HepG2 (cell line): ENCODE measurements around the gene EMC8. TPM values are rescaled to one million over a fixed set of nuclear protein-coding genes. Genes with fewer than 3 reads are reported as not detected.

Experiments used
- AHDC1 ChIP-seq: sonication (generic); formaldehyde crosslinking; IDR thresholded peaks from 2 replicates; pipeline ENCODE4 v1.5.1; 2020; ENCODE audit warnings: mild to moderate bottlenecking, missing genetic modification reagents, borderline replicate concordance
- CHCHD3 ChIP-seq: sonication (generic); formaldehyde crosslinking; IDR thresholded peaks from 2 replicates; pipeline ENCODE4 v1.8.0; 2022; ENCODE audit warnings: mild to moderate bottlenecking, missing genetic modification reagents, moderate library complexity
- GATA4 ChIP-seq: sonication (generic); IDR thresholded peaks from 2 replicates; pipeline ENCODE4 v1.6.1; 2016; ENCODE audit warnings: antibody characterized with exemption, low read depth, borderline replicate concordance
- HDAC1 ChIP-seq: sonication (generic); formaldehyde crosslinking; IDR thresholded peaks from 2 replicates; pipeline ENCODE4 v1.5.1; 2020; ENCODE audit warnings: mild to moderate bottlenecking, missing genetic modification reagents
- NCOA1 ChIP-seq: sonication (generic); formaldehyde crosslinking; IDR thresholded peaks from 2 replicates; pipeline ENCODE4 v1.9.0; 2021; ENCODE audit warnings: missing genetic modification reagents
- SOX6 ChIP-seq, 2 experiments: fragments of 450-650 bp in 1 of 2; sonication (generic) in 1 of 2; formaldehyde crosslinking in 1 of 2; IDR thresholded peaks; 2 replicates each; pipeline versions ENCODE4 v1.4.0 to v1.6.1; 2017 to 2020; ENCODE audit warnings: antibody characterized with exemption in 1 of 2, mild to moderate bottlenecking in 1 of 2, missing genetic modification reagents in 1 of 2
- TCF7L2 ChIP-seq: IDR thresholded peaks from 2 replicates; pipeline ENCODE4 v1.6.1; 2011; ENCODE audit warnings: mild to moderate bottlenecking, low read depth, low read length, moderate library complexity
- YY1 ChIP-seq: IDR thresholded peaks from 2 replicates; pipeline ENCODE4 v1.6.1; 2011; ENCODE audit warnings: low read length, low read depth, moderate library complexity, mild to moderate bottlenecking; ENCODE audit not compliant: insufficient read depth, insufficient replicate concordance
- ZFP36 ChIP-seq: fragments of 150-350 bp; IDR thresholded peaks from 2 replicates; pipeline ENCODE4 v1.6.1; 2018; ENCODE audit warnings: borderline replicate concordance, low read length, low read depth; ENCODE audit not compliant: partially characterized antibody
- ZNF207 ChIP-seq: fragments of 450-650 bp; IDR thresholded peaks from 2 replicates; pipeline ENCODE4 v1.6.1; 2016; ENCODE audit warnings: antibody characterized with exemption, borderline replicate concordance
- ZNF230 ChIP-seq: sonication (generic); formaldehyde crosslinking; IDR thresholded peaks from 2 replicates; pipeline ENCODE4 v1.4.0; 2020; ENCODE audit warnings: mild to moderate bottlenecking, missing genetic modification reagents
- ZNF280D ChIP-seq: sonication (generic); formaldehyde crosslinking; IDR thresholded peaks from 2 replicates; pipeline ENCODE4 v1.5.1; 2020; ENCODE audit warnings: mild to moderate bottlenecking, missing genetic modification reagents
- ZNF33A ChIP-seq: sonication (generic); formaldehyde crosslinking; IDR thresholded peaks from 2 replicates; pipeline ENCODE4 v1.5.1; 2020; ENCODE audit warnings: missing genetic modification reagents, mild to moderate bottlenecking, moderate library complexity, borderline replicate concordance
- ZNF414 ChIP-seq: sonication (generic); formaldehyde crosslinking; IDR thresholded peaks from 2 replicates; pipeline ENCODE4 v1.5.0; 2020; ENCODE audit warnings: missing genetic modification reagents
- ZNF740 ChIP-seq: sonication (generic); formaldehyde crosslinking; IDR thresholded peaks from 2 replicates; pipeline ENCODE4 v1.4.0; 2020; ENCODE audit warnings: missing genetic modification reagents
- polyA plus RNA-seq, 8 experiments: library from polyadenylated mRNA; depleted of rRNA in 3 of 8; stranded (reverse) in 7 of 8; unstranded in 1 of 8; fragments of >200 nt; fragmentation: Illumina TruSeq in 4 of 8; extraction: Trizol in 4 of 8; gene quantifications; 2 replicates each; pipeline versions ENCODE4 v1.2.1 to v1.2.3, GENCODE V29; 2011 to 2016; ENCODE audit warnings: low read depth in 4 of 8, missing spikeins in 1 of 8, mixed read lengths in 1 of 8; ENCODE audit not compliant: insufficient read depth in 1 of 8
- total RNA-seq, 5 experiments: library from RNA; depleted of rRNA; stranded (reverse); fragments of >200 nt; fragmentation: Illumina TruSeq; extraction: Trizol; gene quantifications; 2 replicates each; pipeline ENCODE4 v1.2.3, GENCODE V29; 2016; ENCODE audit warnings: low read depth in 1 of 5
- TF ChIP-seq, protein P1 (sequence below): sonication (generic); formaldehyde crosslinking; IDR thresholded peaks from 2 replicates; pipeline ENCODE4 v1.8.1; 2023; ENCODE audit warnings: missing genetic modification reagents, mild to moderate bottlenecking, borderline replicate concordance

The EMC8 gene
- total and polyA plus RNA-seq, 2 of the 13 experiments (the other 11 are each of a cell fraction or from before 2014, with no cell fraction given) = 55.0 to 76.0 TPM

DNA sequence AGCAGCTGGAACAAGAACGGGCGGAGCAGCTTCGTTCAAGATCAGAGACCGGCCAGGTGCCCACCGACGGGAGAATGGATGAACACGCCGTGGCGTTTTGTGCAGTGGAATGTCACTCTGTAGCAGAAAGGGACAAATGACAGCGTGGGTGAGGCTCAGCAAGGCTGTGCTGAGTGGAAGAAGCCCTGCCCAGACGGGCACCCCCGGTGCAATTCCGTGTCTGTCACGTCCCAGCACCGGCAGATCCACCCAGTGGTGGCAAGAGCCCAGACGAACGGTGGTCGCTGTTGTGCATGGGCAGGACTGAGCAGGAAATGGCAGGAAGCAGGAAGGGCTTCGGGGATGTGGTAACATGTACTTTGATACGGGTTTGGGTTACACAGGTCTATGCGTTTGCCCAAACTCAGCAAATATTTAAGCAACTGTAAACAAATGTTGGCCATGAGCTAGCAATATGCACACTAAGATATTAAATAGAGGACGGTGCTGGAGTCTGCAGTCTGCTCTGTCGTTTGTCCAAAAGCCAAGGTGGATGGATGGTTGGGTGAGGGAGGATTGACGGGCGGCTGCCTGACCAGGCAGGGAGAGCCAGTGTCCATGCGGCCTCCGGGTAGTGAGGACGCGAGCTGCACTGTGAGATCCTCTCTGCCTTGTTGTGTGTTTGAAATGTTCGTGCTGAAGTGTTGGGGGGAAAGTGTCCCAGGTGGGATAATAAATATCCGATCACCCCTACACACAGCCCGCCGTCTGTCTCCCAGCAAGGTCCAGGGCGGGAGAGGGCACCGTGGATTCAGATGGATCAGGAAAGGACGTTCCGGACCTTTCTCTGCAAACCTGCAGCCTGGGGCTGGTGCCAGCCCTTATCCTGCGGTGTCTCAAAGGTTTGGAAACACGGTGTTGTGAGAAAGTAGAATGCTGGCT, 48.6 kb upstream of the EMC8 start (continued):
- TF ChIP-seq ZNF33A (CRISPR knock-in tag) = peak; percentile 63; the same call in 1 of the 2 replicates
- no peak for TF ChIP-seq SOX6 (IDR thresholded peaks at IDR 0.05)
- TF ChIP-seq SOX6 (CRISPR knock-in tag; IDR thresholded peaks at IDR 0.05) = peak; percentile 94
- TF ChIP-seq TCF7L2 = no peak
- peak; percentile 95 for TF ChIP-seq ZNF414 (CRISPR knock-in tag)
- TF ChIP-seq ZFP36 = no peak
- TF ChIP-seq, protein P1, sequence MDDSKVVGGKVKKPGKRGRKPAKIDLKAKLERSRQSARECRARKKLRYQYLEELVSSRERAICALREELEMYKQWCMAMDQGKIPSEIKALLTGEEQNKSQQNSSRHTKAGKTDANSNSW (CRISPR knock-in tag) = no peak
- 0 out of 2 replicates have a peak, but pooled peaks have one; percentile 12 for TF ChIP-seq GATA4
- no peak for TF ChIP-seq CHCHD3 (CRISPR knock-in tag)
- no peak; the same call in 1 of the 2 replicates for TF ChIP-seq ZNF740 (CRISPR knock-in tag)
- TF ChIP-seq ZNF207 = no peak
- peak; percentile 89 for TF ChIP-seq AHDC1 (CRISPR knock-in tag)
- no peak for TF ChIP-seq NCOA1
- peak; percentile 96 for TF ChIP-seq ZNF280D (CRISPR knock-in tag)
- TF ChIP-seq ZNF230 = peak; percentile 69; the same call in 1 of the 2 replicates
- peak; percentile 42 for TF ChIP-seq YY1
- TF ChIP-seq HDAC1 (CRISPR knock-in tag) = peak; percentile 97
